ENCODE measurements around the gene EPB41L4B. TPM values are rescaled to one million over a fixed set of nuclear protein-coding genes. Genes with fewer than 3 reads are reported as not detected.
"Not testable (repeated sequence)": the region's sequence is repeated elsewhere in the genome, so short reads cannot be mapped to it uniquely, and the experiment has no call there.

The EPB41L4B gene
- total RNA-seq, 3 donors from 2014 or later = 11.5 to 47.2 (median 16.0) TPM

GRCh38 chr9:109133533-109133932 lies 187.3 kb downstream of the EPB41L4B start:
- Histone ChIP-seq H3K4me1 (no peaks in the 10 kb centered on the region), H3K4me3 (no peak overlapping the region), H3K27me3 (no peaks in the 10 kb centered on the region), H3K9me3 (no peaks in the 10 kb centered on the region), H3K27ac (no peak overlapping the region), H3K36me3 (no peaks in the 10 kb centered on the region)
- no peak for TF ChIP-seq CTCF (IDR thresholded peaks at IDR 0.05)
- TF ChIP-seq POLR2AphosphoS5 (IDR thresholded peaks at IDR 0.05) = no peak
- TF ChIP-seq POLR2A (IDR thresholded peaks at IDR 0.05) = no peak
- intact Hi-C loops (cut with DNase I; ENCODE audit: low total_unique reads) = no loop called here
- no peak for DNase-seq (ENCODE audit: low spot score in 2 of 2)

- H3K9me3 ChIP-seq = no peaks in the 10 kb centered on the region
- intact Hi-C loops (cut with DNase I; ENCODE audit: low total_unique reads) = no loop called here
- TF ChIP-seq CTCF (IDR thresholded peaks at IDR 0.05) (no peak), POLR2AphosphoS5 (IDR thresholded peaks at IDR 0.05) (no peak), POLR2A (IDR thresholded peaks at IDR 0.05) (no peak)
- H3K4me1 ChIP-seq = no peaks in the 10 kb centered on the region
- H3K27me3 ChIP-seq = no peaks in the 10 kb centered on the region
- H3K4me3 ChIP-seq = no peak overlapping the region
- no peak overlapping the region for H3K27ac ChIP-seq
- H3K36me3 ChIP-seq = no peaks in the 10 kb centered on the region
- no peak for DNase-seq (ENCODE audit: low spot score in 2 of 2)
Observed at GRCh38 chr9:109132567-109133021, 188.3 kb downstream of the EPB41L4B start.

- no peaks in the 10 kb centered on the region for H3K4me1 ChIP-seq
- intact Hi-C loops (cut with DNase I; ENCODE audit: low total_unique reads) = no loop called here
Observed at GRCh38 chr9:109129470-109130197, 191.2 kb downstream of the EPB41L4B start.

GRCh38 chr9:109126671-109127070 lies 194.2 kb downstream of the EPB41L4B start:
- H3K36me3 ChIP-seq; H3K4me1 ChIP-seq; H3K4me3 ChIP-seq; H3K27ac ChIP-seq; DNase-seq (ENCODE audit: low spot score in 2 of 2); intact Hi-C loops (cut with DNase I; ENCODE audit: low total_unique reads); H3K27me3 ChIP-seq; H3K9me3 ChIP-seq: not testable (repeated sequence)

More at GRCh38 chr9:109129470-109130197, 191.2 kb downstream of the EPB41L4B start:
- Histone ChIP-seq H3K4me3 (no peak overlapping the region), H3K9me3 (no peaks in the 10 kb centered on the region), H3K27me3 (no peaks in the 10 kb centered on the region), H3K27ac (no peak overlapping the region), H3K36me3 (no peaks in the 10 kb centered on the region)
- DNase-seq (ENCODE audit: low spot score in 2 of 2) = no peak
- TF ChIP-seq POLR2AphosphoS5 (IDR thresholded peaks at IDR 0.05) (no peak), POLR2A (IDR thresholded peaks at IDR 0.05) (no peak), CTCF (IDR thresholded peaks at IDR 0.05) (no peak)

- TF ChIP-seq CTCF (IDR thresholded peaks at IDR 0.05) (no peak), POLR2A (IDR thresholded peaks at IDR 0.05) (no peak), POLR2AphosphoS5 (IDR thresholded peaks at IDR 0.05) (no peak)
- Histone ChIP-seq H3K4me3 (no peak overlapping the region), H3K36me3 (no peaks in the 10 kb centered on the region), H3K27me3 (no peaks in the 10 kb centered on the region), H3K9me3 (no peaks in the 10 kb centered on the region), H3K4me1 (no peaks in the 10 kb centered on the region), H3K27ac (no peak overlapping the region)
- DNase-seq (ENCODE audit: low spot score in 2 of 2) = no peak
- intact Hi-C loops (cut with DNase I; ENCODE audit: low total_unique reads) = loop anchor here (5.0 kb wide), 1 partner anchor 738 kb away; no protein-coding TSS in a partner anchor
Observed at GRCh38 chr9:109124121-109124520, 196.7 kb downstream of the EPB41L4B start.

Data from breast epithelium (tissue), 4 donors.